Mesendoderm (in vitro differentiated cells): ENCODE measurements around the gene GPR21. TPM values are rescaled to one million over a fixed set of nuclear protein-coding genes. Genes with fewer than 3 reads are reported as not detected.

Experiments
- DNase-seq: peaks from one replicate; pipeline ENCODE4 v3.0.0; 2013
- H2AK5ac ChIP-seq: 2 replicates; pipeline ENCODE4 v1.6.1; 2013; ENCODE audit warnings: low read length, inconsistent platforms
- H2BK120ac ChIP-seq: 2 replicates; pipeline ENCODE4 v1.6.1; 2013; ENCODE audit warnings: low read depth, mild to moderate bottlenecking, low read length, moderate library complexity, mixed read lengths
- H2BK15ac ChIP-seq: replicated peaks from 2 replicates; pipeline ENCODE4 v1.6.1; 2013; ENCODE audit warnings: low read depth, mild to moderate bottlenecking, moderate library complexity
- H2BK5ac ChIP-seq: 2 replicates; pipeline ENCODE4 v1.6.1; 2013; ENCODE audit warnings: low read length, inconsistent platforms
- H3K18ac ChIP-seq: 2 replicates; pipeline ENCODE4 v1.6.1; 2013; ENCODE audit warnings: mild to moderate bottlenecking, low read length, mixed read lengths
- H3K23ac ChIP-seq: one replicate; pipeline ENCODE4 v1.6.1; 2013; ENCODE audit warnings: low read length
- H3K27ac ChIP-seq: 2 replicates; pipeline ENCODE4 v1.5.1; 2013; ENCODE audit warnings: low read depth, mild to moderate bottlenecking, inconsistent platforms, low read length, moderate library complexity
- H3K27me3 ChIP-seq: 2 replicates; pipeline ENCODE4 v1.6.1; 2013; ENCODE audit warnings: low read length, control low read depth, mild to moderate bottlenecking, inconsistent platforms; ENCODE audit not compliant: insufficient read depth, poor library complexity
- H3K36me3 ChIP-seq: 2 replicates; pipeline ENCODE4 v1.6.1; 2013; ENCODE audit warnings: low read length, inconsistent platforms; ENCODE audit not compliant: control insufficient read depth, insufficient read depth
- H3K4ac ChIP-seq: one replicate; pipeline ENCODE4 v1.6.1; 2013; ENCODE audit warnings: low read depth, mild to moderate bottlenecking, low read length, moderate library complexity
- H3K4me1 ChIP-seq: 2 replicates; pipeline ENCODE4 v1.6.1; 2013; ENCODE audit warnings: low read depth, low read length, inconsistent platforms; ENCODE audit not compliant: control insufficient read depth
- H3K4me2 ChIP-seq: 2 replicates; pipeline ENCODE4 v1.6.1; 2013; ENCODE audit warnings: low read length
- H3K4me3 ChIP-seq: 2 replicates; pipeline ENCODE4 v1.5.1; 2013; ENCODE audit warnings: mild to moderate bottlenecking, low read length
- H3K56ac ChIP-seq: one replicate; pipeline ENCODE4 v1.6.1; 2013; ENCODE audit warnings: low read length
- H3K79me1 ChIP-seq: 2 replicates; pipeline ENCODE4 v1.6.1; 2013; ENCODE audit warnings: low read length, inconsistent platforms
- H3K79me2 ChIP-seq: 2 replicates; pipeline ENCODE4 v1.6.1; 2013; ENCODE audit warnings: mild to moderate bottlenecking, low read length; ENCODE audit not compliant: control insufficient read depth, insufficient read depth
- H3K9ac ChIP-seq: 2 replicates; pipeline ENCODE4 v1.6.1; 2013; ENCODE audit warnings: low read length, inconsistent platforms
- H4K5ac ChIP-seq: one replicate; pipeline ENCODE4 v1.6.1; 2013; ENCODE audit warnings: low read length
- H4K8ac ChIP-seq: one replicate; pipeline ENCODE4 v1.6.1; 2013; ENCODE audit warnings: low read depth, mild to moderate bottlenecking, control low read depth, low read length, moderate library complexity
- WGBS: extraction: QIAGEN DNeasy Blood & Tissue Kit; methylation state at CpG from one replicate; pipeline ENCODE4 v1.1.7; 2013; ENCODE audit warnings: low lambda C conversion rate, missing lambda C conversion rate; ENCODE audit not compliant: insufficient coverage; ENCODE audit errors: extremely low coverage; 5-methylcytosine and 5-hydroxymethylcytosine counted together
- polyA plus RNA-seq, 2 experiments: library from polyadenylated mRNA; stranded (reverse); fragments of 200-250 nt; gene quantifications; one replicate each; pipeline ENCODE4 v1.2.3, GENCODE V29; 2013

Gene GPR21, protein sequence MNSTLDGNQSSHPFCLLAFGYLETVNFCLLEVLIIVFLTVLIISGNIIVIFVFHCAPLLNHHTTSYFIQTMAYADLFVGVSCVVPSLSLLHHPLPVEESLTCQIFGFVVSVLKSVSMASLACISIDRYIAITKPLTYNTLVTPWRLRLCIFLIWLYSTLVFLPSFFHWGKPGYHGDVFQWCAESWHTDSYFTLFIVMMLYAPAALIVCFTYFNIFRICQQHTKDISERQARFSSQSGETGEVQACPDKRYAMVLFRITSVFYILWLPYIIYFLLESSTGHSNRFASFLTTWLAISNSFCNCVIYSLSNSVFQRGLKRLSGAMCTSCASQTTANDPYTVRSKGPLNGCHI
- polyA plus RNA-seq (2013, experiment 1 of 2) = not detected
- not detected for polyA plus RNA-seq (2013, experiment 2 of 2)

DNA sequence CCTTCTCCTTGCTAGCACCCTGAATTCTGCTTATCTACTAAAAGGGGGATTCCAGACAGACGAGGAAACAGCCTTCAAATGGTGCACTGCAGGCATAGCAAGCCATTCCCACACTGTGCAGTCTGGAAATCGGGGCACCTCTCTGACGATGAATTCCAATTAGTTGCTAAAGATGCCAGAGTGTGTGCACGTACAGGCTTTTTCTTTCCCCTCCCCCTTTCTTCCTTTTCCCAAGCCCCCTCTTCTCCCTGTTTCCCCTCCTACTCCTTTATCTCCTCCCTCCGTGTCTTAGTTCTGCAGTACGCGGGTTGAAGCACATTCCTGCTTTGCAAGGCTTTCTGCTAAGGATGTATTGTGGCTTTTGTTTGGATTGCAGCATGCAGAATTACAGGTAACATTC lies at the start of gene GPR21:
Gene GPR21 (plus strand): TSS at position 316 of the 400 bp plus-strand sequence. CDS start 900 bp downstream, outside the sequence.
- H2AK5ac ChIP-seq = no peak within 1 kb of the TSS
- H3K4me1 ChIP-seq = no peaks in the 10 kb centered on the region
- H3K36me3 ChIP-seq = no peaks in the 10 kb centered on the region
- no peaks in the 10 kb centered on the region for H3K27me3 ChIP-seq
- H3K23ac ChIP-seq = no peak within 1 kb of the TSS
- no peak within 1 kb of the TSS for H3K9ac ChIP-seq
- H3K18ac ChIP-seq = no peak within 1 kb of the TSS
- no peak within 1 kb of the TSS for H3K4ac ChIP-seq
- no peaks in the 10 kb centered on the region for H3K79me1 ChIP-seq
- WGBS = no CpG with 5 or more reads among the region's 7 CpGs
- no peak within 1 kb of the TSS for H3K4me3 ChIP-seq
- H3K27ac ChIP-seq = no peak within 1 kb of the TSS
- no peak within 1 kb of the TSS for H4K5ac ChIP-seq
- DNase-seq = peak; percentile 16
- no peak within 1 kb of the TSS for H3K4me2 ChIP-seq
- H2BK15ac ChIP-seq = no peak within 1 kb of the TSS
- no peak within 1 kb of the TSS for H2BK5ac ChIP-seq
- no peak within 1 kb of the TSS for H3K56ac ChIP-seq
- H2BK120ac ChIP-seq = no peak within 1 kb of the TSS
- no peaks in the 10 kb centered on the region for H3K79me2 ChIP-seq
- H4K8ac ChIP-seq = no peak within 1 kb of the TSS

DNA sequence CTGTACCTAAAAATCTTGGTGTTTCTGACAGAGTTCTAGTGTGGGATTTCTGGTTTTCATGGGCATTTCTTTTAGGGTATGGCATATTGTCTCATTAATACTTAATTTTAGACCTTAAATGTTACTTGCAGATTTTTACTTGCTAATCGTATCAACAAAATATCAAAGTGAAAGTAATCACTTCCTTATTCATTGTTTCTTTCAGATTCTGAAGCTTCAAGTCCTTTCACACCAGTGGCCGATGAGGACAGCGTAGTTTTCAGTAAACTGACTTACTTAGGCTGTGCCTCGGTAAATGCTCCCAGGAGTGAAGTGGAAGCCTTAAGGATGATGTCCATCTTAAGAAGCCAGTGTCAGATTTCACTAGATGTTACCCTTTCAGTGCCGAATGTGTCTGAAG lies 47.5 kb upstream of the GPR21 start:
- Histone ChIP-seq H3K4me1 (no peaks in the 10 kb centered on the region), H3K79me1 (no peaks in the 10 kb centered on the region), H3K56ac (no peak overlapping the region), H3K27me3 (no peaks in the 10 kb centered on the region), H3K9ac (no peak overlapping the region), H2BK5ac (no peak overlapping the region), H3K4me3 (no peak overlapping the region), H2AK5ac (no peak overlapping the region), H2BK120ac (no peak overlapping the region), H4K8ac (no peak overlapping the region), H3K79me2 (no peaks in the 10 kb centered on the region), H3K18ac (no peak overlapping the region), H3K4ac (no peak overlapping the region), H2BK15ac (no peak overlapping the region), H3K36me3 (peaks cover 2% of the 10 kb centered on the region), H3K23ac (no peak overlapping the region), H3K27ac (no peak overlapping the region), H4K5ac (no peak overlapping the region), H3K4me2 (no peak overlapping the region)
- no peak for DNase-seq
- no CpG with 5 or more reads among the region's 5 CpGs for WGBS

DNA sequence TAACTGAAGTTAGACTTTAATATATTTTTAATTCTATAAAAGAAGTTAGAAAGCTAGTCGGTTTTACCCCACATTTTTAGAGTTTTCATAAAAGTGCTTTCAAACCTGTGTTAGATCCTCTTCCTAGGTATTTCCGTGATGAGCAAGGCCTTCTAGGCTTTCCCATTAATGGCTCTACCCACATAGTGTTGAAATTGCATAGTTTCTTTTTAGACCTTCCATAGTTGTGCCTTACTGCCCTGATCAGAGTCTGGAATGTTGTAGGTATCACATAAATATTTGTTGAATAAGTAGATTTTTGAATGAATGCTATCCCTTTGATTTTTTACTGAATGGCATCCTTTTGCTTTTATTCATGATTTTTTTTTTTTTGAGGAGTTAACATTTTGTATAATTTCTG lies 45.3 kb upstream of the GPR21 start:
- no peak overlapping the region for H3K56ac ChIP-seq
- H3K4me3 ChIP-seq = no peak overlapping the region
- no peaks in the 10 kb centered on the region for H3K27me3 ChIP-seq
- H3K4me1 ChIP-seq = no peaks in the 10 kb centered on the region
- H3K4ac ChIP-seq = no peak overlapping the region
- H4K8ac ChIP-seq = no peak overlapping the region
- H2AK5ac ChIP-seq = no peak overlapping the region
- no peak overlapping the region for H2BK5ac ChIP-seq
- peaks cover 2% of the 10 kb centered on the region for H3K36me3 ChIP-seq
- H4K5ac ChIP-seq = no peak overlapping the region
- no peak overlapping the region for H2BK120ac ChIP-seq
- no peak overlapping the region for H3K23ac ChIP-seq
- H3K18ac ChIP-seq = no peak overlapping the region
- no peak overlapping the region for H3K9ac ChIP-seq
- H3K27ac ChIP-seq = no peak overlapping the region
- H3K79me2 ChIP-seq = no peaks in the 10 kb centered on the region
- no peak overlapping the region for H2BK15ac ChIP-seq
- no peak for DNase-seq
- no peaks in the 10 kb centered on the region for H3K79me1 ChIP-seq
- H3K4me2 ChIP-seq = no peak overlapping the region
- WGBS = no CpG with 5 or more reads among the region's 2 CpGs

DNA sequence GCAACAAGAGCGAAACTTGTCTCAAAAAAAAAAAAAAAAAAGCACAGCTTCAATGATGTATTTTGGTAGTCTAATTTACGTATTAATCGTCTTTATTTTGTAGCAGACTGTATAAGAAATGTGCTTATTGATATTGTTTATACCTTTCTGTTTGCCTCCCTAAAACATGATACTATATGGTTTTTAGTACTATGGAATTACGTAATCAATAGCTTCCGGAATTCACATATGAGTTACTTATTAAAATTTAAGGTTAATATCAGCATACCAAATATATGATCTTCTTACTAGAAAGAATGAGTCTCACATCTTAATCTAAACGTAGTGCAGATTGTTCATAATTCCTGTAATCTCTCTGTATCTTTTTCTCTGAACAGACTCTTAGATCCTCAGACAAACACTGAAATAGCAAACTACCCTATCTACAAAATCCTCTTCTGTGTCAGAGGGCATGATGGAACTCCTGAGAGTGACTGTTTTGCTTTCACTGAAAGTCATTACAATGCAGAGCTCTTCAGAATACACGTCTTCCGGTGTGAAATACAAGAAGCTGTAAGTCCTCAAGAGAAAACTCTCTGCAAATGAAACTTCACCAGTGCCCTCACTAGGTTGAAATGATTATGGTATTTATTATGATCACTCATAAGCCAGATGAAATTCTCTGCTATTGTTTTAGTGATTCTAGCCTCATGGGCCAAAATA lies 44.4 kb upstream of the GPR21 start:
- H3K23ac ChIP-seq = no peak overlapping the region

DNA sequence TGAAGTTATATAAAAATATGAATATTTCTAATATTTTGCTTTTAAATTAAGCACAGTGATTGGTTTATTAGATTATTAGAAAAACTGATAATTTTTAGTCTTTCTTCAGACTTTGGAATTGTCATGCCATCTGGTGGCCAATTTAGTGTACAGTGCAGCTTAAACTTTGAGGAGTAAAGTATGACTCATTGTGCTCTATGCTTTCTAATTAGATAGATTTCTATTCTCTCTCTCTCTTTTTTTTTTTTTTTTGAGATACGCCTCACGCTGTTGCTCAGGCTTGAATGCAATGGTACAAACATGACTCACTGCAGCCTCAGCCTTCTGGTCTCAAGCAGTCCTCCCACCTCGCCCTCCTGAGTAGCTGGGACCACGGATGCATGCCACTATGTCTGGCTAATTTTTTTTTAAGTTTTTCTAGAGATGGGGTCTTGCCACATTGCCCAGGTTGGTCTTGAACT lies 42.1 kb upstream of the GPR21 start:
- no peak overlapping the region for H3K4me2 ChIP-seq
- H3K36me3 ChIP-seq = no peaks in the 10 kb centered on the region
- no peak overlapping the region for H4K5ac ChIP-seq
- H3K4me3 ChIP-seq = no peak overlapping the region
- no peak overlapping the region for H2AK5ac ChIP-seq
- no peak overlapping the region for H3K27ac ChIP-seq
- H3K23ac ChIP-seq = no peak overlapping the region
- H2BK15ac ChIP-seq = no peak overlapping the region
- no peak overlapping the region for H3K56ac ChIP-seq
- peak; percentile 22 for DNase-seq
- H3K27me3 ChIP-seq = no peaks in the 10 kb centered on the region
- no peak overlapping the region for H2BK5ac ChIP-seq
- no peaks in the 10 kb centered on the region for H3K4me1 ChIP-seq
- no peak overlapping the region for H3K4ac ChIP-seq
- H3K9ac ChIP-seq = no peak overlapping the region
- H3K18ac ChIP-seq = no peak overlapping the region
- WGBS = no CpG with 5 or more reads among the region's 4 CpGs
- H3K79me2 ChIP-seq = no peaks in the 10 kb centered on the region
- no peak overlapping the region for H2BK120ac ChIP-seq
- no peaks in the 10 kb centered on the region for H3K79me1 ChIP-seq
- no peak overlapping the region for H4K8ac ChIP-seq

More for the DNA sequence above, 44.4 kb upstream of the GPR21 start:
- no CpG with 5 or more reads among the region's 8 CpGs for WGBS
- Histone ChIP-seq H3K4ac (no peak overlapping the region), H3K9ac (no peak overlapping the region), H2BK120ac (no peak overlapping the region), H3K79me2 (no peaks in the 10 kb centered on the region), H3K27me3 (no peaks in the 10 kb centered on the region), H3K27ac (no peak overlapping the region), H3K56ac (no peak overlapping the region), H3K4me1 (no peaks in the 10 kb centered on the region), H4K8ac (no peak overlapping the region), H3K4me2 (no peak overlapping the region), H2AK5ac (no peak overlapping the region), H4K5ac (no peak overlapping the region), H3K36me3 (peaks cover 2% of the 10 kb centered on the region), H3K4me3 (no peak overlapping the region), H3K18ac (no peak overlapping the region), H3K79me1 (no peaks in the 10 kb centered on the region), H2BK5ac (no peak overlapping the region), H2BK15ac (no peak overlapping the region)
- DNase-seq = no peak
